HepG2 (cell line): ENCODE measurements around the gene SLC22A23. TPM values are rescaled to one million over a fixed set of nuclear protein-coding genes. Genes with fewer than 3 reads are reported as not detected.
A peak's percentile ranks its signal among the peaks of the same experiment; 100 is the strongest.

Experiments used
- CCAR2 ChIP-seq: fragments of 200-400 bp; formaldehyde crosslinking; optimal IDR thresholded peaks from 2 replicates; pipeline ENCODE3; 2018; ENCODE audit warnings: low read depth, mild to moderate bottlenecking, low read length, moderate library complexity
- KDM1A ChIP-seq: IDR thresholded peaks from 2 replicates; pipeline ENCODE4 v1.6.1; 2016; ENCODE audit warnings: missing compliant biosample characterization
- NRL ChIP-seq: sonication (generic); formaldehyde crosslinking; IDR thresholded peaks from 2 replicates; pipeline ENCODE4 v1.5.0; 2020; ENCODE audit warnings: missing genetic modification reagents, mild to moderate bottlenecking, moderate library complexity, borderline replicate concordance
- ZBTB40 ChIP-seq, 2 experiments: fragments of 450-650 bp in 1 of 2; sonication (generic) in 1 of 2; formaldehyde crosslinking in 1 of 2; IDR thresholded peaks; 2 replicates each; pipeline versions ENCODE4 v1.6.1 to v1.8.0; 2016 to 2022; ENCODE audit warnings: antibody characterized with exemption in 1 of 2, mild to moderate bottlenecking in 1 of 2, missing genetic modification reagents in 1 of 2
- ZFP36L2 ChIP-seq: sonication (generic); formaldehyde crosslinking; IDR thresholded peaks from 2 replicates; pipeline ENCODE4 v1.4.0; 2020; ENCODE audit warnings: missing genetic modification reagents
- ZGPAT ChIP-seq: IDR thresholded peaks from 2 replicates; pipeline ENCODE4 v1.6.1; 2016; ENCODE audit warnings: mild to moderate bottlenecking
- ZNF18 ChIP-seq: sonication (generic); formaldehyde crosslinking; IDR thresholded peaks from 2 replicates; pipeline ENCODE4 v1.8.0; 2022; ENCODE audit warnings: mild to moderate bottlenecking, missing genetic modification reagents; ENCODE audit not compliant: insufficient replicate concordance
- ZNF33B ChIP-seq: sonication (generic); formaldehyde crosslinking; IDR thresholded peaks from 2 replicates; pipeline ENCODE4 v1.5.1; 2020; ENCODE audit warnings: mild to moderate bottlenecking, missing genetic modification reagents
- polyA plus RNA-seq, 8 experiments: library from polyadenylated mRNA; depleted of rRNA in 3 of 8; stranded (reverse) in 7 of 8; unstranded in 1 of 8; fragments of >200 nt; fragmentation: Illumina TruSeq in 4 of 8; extraction: Trizol in 4 of 8; gene quantifications; 2 replicates each; pipeline versions ENCODE4 v1.2.1 to v1.2.3, GENCODE V29; 2011 to 2016; ENCODE audit warnings: low read depth in 4 of 8, missing spikeins in 1 of 8, mixed read lengths in 1 of 8; ENCODE audit not compliant: insufficient read depth in 1 of 8
- total RNA-seq, 5 experiments: library from RNA; depleted of rRNA; stranded (reverse); fragments of >200 nt; fragmentation: Illumina TruSeq; extraction: Trizol; gene quantifications; 2 replicates each; pipeline ENCODE4 v1.2.3, GENCODE V29; 2016; ENCODE audit warnings: low read depth in 1 of 5
- TF ChIP-seq, protein P1 (sequence below): sonication (generic); formaldehyde crosslinking; IDR thresholded peaks from 2 replicates; pipeline ENCODE4 v1.4.0; 2020; ENCODE audit warnings: missing genetic modification reagents
- TF ChIP-seq, protein P2 (sequence below): sonication (generic); formaldehyde crosslinking; IDR thresholded peaks from 2 replicates; pipeline ENCODE4 v1.5.1; 2020; ENCODE audit warnings: mild to moderate bottlenecking, missing genetic modification reagents

Gene SLC22A23
- total and polyA plus RNA-seq, 2 of the 13 experiments (the other 11 are each of a cell fraction or from before 2014, with no cell fraction given) = 11.8 to 17.5 TPM

- TF ChIP-seq, protein P1, sequence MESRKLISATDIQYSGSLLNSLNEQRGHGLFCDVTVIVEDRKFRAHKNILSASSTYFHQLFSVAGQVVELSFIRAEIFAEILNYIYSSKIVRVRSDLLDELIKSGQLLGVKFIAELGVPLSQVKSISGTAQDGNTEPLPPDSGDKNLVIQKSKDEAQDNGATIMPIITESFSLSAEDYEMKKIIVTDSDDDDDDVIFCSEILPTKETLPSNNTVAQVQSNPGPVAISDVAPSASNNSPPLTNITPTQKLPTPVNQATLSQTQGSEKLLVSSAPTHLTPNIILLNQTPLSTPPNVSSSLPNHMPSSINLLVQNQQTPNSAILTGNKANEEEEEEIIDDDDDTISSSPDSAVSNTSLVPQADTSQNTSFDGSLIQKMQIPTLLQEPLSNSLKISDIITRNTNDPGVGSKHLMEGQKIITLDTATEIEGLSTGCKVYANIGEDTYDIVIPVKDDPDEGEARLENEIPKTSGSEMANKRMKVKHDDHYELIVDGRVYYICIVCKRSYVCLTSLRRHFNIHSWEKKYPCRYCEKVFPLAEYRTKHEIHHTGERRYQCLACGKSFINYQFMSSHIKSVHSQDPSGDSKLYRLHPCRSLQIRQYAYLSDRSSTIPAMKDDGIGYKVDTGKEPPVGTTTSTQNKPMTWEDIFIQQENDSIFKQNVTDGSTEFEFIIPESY (CRISPR knock-in tag) = peak; percentile 97
- TF ChIP-seq ZNF33B (no peak), ZBTB40 (IDR thresholded peaks at IDR 0.05) (no peak), ZBTB40 (CRISPR knock-in tag; IDR thresholded peaks at IDR 0.05) (0 out of 2 replicates have a peak, but pooled peaks have one; percentile 0), ZNF18 (peak; percentile 69), ZFP36L2 (CRISPR knock-in tag) (no peak), ZGPAT (CRISPR knock-in tag) (peak; percentile 5; the same call in 1 of the 2 replicates), CCAR2 (no peak), KDM1A (no peak), NRL (0 out of 2 replicates have a peak, but pooled peaks have one; percentile 15)
- TF ChIP-seq, protein P2, sequence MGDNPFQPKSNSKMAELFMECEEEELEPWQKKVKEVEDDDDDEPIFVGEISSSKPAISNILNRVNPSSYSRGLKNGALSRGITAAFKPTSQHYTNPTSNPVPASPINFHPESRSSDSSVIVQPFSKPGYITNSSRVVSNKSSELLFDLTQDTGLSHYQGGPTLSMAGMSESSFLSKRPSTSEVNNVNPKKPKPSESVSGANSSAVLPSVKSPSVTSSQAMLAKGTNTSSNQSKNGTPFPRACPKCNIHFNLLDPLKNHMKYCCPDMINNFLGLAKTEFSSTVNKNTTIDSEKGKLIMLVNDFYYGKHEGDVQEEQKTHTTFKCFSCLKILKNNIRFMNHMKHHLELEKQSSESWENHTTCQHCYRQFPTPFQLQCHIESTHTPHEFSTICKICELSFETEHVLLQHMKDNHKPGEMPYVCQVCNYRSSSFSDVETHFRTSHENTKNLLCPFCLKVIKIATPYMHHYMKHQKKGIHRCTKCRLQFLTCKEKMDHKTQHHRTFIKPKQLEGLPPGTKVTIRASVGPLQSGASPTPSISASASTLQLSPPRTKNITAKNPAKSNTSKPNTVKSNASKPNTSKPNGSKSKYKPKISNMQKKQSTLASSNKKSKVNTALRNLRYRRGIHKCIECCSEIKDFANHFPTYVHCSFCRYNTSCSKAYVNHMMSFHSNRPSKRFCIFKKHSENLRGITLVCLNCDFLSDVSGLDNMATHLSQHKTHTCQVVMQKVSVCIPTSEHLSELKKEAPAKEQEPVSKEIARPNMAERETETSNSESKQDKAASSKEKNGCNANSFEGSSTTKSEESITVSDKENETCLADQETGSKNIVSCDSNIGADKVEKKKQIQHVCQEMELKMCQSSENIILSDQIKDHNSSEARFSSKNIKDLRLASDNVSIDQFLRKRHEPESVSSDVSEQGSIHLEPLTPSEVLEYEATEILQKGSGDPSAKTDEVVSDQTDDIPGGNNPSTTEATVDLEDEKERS (CRISPR knock-in tag) = peak; percentile 14; the same call in 1 of the 2 replicates
Measured at GRCh38 chr6:3336859-3337515, 119.9 kb downstream of the SLC22A23 start (continued).
